HG02642 (cell line): Measurements from ENCODE around the gene GAK.

Source experiments
- ATAC-seq: cut with Tn5 transposase; IDR thresholded peaks from one replicate; pipeline ENCODE4 v1.9.1; 2021; ENCODE audit warnings: mild to moderate bottlenecking; ENCODE audit not compliant: unreplicated experiment, poor library complexity

The GAK gene

GRCh38 chr4:875818-876423, 56.2 kb downstream of the GAK start:
- ATAC-seq = no peak

DNA sequence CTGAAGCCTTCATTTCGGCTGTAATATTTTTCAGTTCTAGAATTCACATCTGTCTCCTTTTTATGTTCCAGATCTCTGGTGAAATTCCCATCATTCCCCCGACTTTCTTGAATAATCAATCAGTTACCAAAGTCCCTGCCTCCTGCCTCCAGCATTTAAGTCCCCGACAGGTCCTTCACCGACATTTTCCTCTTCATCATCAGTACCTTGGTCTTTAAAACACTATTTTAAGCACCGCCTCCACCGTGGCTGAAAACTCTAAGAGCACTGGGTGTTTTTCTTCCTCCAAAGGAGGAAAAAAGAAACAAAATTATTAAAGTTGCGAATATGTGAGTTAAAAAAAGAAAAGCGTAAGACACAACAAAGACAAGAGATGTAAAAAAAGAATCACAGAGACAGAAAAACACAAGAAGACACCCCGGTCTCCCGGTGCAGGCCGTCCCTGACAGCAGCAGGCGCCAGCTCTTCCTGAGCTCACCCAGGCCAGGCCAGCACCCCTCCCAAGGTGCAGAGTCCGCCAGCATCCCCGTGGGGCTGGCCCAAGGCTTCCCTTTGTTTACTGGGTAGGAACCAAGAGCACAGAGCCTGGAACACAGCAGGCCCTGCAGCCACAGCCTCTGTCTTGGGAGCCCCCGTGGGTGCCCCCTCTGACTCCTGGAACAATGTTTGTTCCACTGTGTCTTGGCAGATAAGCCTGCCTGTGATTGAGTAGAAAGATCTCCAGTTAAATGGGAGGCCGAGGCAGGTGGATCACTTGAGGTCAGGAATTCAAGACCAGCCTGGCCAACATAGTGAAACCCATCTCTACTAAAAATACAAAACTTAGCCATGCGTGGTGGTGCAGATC, 56.9 kb downstream of the GAK start:
- no peak for ATAC-seq

- no peak for ATAC-seq
These were observed 58.1 kb downstream of the GAK start for GRCh38 chr4:874056-874455.

DNA sequence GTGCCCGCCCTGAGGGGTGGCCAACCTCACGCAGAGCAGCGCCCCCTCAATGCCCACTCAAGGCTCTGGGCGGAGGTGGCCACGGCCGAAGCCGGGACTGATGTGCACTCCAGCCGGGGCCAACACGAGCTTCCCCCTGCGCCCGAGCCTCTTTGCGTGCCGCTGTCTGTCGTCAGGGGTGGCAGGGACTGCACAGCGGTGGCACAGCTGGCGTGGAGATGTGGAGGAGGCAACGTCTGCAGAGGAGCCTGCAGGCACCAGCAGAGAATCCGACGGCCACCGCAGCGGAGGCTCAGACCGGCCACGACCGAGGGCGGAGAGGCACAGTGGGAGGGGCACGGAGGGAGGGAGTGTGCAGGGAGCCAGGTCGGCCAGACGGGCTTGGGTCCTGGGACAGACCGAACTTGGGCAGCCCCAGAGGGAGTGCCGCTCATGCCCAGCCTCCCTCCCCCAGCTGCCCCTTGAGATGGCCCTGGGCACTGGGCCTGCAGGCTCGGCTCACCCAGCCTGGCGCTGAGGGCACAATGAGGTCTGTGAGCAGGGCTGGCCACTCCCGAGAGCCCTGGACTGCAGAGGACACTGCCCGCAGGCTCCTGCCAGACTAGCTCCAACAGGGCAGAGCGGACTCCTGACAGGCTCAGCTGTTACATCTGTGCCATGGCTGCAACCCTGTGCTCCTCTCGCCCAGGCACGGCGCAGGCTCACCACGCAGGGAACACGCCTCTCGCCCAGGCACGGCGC, 59.7 kb downstream of the GAK start:
- ATAC-seq = no peak

- ATAC-seq = no peak
These were observed 60.6 kb downstream of the GAK start for GRCh38 chr4:871484-871883.

DNA sequence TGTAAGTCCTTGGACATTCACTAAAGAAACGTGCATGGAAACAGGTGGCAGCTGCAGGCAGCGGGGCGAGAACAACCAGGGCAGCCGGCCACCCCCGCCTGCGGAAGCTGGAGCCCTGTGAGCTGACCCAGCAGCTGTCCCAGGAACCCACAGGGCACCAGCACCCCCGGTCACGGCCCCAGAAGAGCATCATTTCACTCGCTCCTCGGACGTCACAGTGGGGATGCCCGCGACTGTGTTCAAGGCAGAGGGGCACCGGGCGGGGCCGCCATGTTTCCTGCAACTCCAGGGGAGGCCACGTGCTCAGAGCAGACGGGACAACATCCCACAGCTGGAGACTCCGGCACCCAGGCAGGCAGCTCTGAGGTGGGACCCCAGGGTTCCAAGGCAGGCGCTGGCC, 61.2 kb downstream of the GAK start:
- no peak for ATAC-seq

DNA sequence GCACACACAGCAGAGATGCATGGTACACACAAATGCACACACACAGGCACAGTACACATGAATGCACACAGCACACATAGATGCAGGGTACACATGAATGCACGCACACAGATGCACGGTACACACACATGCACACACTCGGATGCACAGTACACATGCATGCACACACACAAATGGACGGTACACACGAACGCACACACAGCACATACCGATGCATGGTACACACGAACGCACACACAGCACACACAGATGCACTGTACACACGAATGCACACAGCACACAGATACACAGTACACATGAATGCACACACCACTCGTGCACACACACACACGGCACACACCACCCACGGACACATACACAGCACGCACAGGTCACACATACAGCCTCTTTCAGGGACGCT, 62.3 kb downstream of the GAK start:
- ATAC-seq = no peak

DNA sequence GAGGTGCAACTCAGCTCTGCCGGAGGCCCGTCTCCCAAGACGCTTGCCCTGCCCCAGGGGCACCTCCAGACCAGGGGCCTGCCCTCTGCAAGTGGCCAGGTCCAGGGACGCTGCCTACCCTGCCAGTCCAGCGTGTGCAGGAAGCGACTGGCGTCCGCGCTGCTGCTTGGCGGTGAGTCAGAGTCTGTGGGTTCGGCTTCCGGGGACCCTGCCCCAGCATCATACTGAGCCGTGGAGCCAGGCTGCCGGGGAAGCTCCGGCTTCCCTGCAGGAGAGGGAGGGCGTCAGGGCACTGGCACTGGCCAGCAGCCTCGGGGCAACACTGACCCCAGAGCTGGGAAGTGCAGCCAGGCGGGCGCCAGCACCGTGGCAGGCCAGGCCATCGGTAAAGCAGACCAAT, 63.7 kb downstream of the GAK start:
- no peak for ATAC-seq

DNA sequence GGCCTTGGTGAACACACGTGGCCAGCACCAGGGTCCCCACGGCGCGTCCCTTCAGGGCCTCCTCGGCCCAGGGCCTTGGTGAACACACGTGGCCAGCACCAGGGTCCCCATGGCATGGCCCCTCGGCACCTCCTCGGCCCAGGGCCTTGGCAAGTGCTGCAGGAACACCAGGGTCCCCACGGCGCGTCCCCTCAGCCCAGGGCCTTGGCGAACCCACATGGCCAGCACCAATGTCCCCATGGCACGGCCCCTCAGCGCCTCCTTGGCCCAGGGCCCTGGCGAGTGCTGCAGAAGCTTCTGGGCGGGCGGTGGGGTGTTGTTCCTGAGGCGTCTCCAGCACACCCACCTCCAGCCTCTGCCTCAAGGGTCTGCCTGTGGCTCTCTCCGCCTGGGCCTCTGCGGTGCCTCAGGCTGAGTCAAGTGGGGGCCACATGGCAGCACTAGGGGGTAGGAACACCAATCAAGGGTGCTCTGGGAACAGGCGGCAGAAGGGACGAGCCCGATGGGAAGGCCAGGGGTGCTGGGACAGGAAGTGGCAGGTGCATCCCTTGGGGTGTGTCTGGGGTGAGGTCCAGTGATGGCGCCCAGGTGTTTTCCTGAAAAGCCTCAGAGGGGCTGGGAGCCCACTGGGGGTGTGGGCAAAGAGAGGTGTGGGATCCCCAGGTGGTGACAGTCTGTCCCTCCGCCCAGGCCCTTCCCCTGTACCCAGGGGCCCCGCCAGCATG, 64.4 kb downstream of the GAK start:
- no peak for ATAC-seq

GRCh38 chr4:866761-867390, 65.2 kb downstream of the GAK start:
- ATAC-seq = no peak

DNA sequence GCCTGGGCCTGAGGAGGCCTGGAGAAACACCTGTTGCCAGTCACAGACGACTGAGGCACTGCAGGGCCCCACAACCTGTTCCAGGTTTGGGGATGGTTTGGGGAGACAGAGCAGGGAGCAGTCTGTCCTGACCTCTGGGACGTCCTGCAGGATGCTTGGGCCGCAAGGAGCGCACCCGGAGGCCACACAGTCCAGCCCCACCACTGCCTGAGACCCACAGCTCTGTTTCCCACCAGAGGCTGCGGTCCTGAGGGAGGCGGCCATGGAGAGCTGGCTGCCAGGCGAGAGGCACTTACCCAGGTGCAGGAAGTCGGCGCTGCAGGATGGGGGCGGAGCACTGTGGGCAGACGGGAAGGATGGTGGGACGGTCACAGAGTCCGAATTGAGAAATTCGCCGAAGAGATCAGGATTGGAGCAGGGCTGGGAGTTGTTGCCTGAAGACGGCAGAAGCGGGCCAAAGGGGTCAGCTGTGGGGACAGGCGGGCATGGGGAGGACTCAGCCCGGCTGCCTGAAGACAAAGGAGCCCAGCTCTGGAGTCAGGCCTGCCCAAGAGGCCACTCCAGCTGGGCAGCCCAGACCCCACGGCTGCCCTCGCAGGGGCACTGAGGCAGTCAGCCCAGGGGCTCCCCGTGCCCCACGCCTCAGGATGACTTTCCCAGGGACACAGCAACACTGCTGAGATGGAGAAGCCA, 65.9 kb downstream of the GAK start:
- ATAC-seq = no peak

- ATAC-seq = no peak
These were observed 66.5 kb downstream of the GAK start for GRCh38 chr4:865572-865971.

DNA sequence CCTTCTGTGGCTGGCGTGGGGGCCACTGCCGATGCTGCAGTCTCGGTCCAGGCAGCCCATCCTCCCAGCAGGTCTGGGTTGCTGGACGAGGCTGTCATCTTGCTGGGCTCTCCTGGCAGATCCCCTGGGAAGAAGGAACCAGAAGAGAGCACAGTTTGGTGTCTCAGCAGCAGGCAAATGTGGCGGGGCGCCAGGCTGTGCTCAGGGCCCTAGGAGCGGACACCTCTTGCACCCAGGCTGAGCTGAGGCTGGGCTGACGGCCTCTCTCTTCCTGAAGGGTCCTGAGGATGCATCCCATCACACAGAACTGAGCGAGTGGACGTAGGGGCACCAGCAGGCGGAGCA, 67.0 kb downstream of the GAK start:
- no peak for ATAC-seq

- ATAC-seq = no peak
These were observed 67.5 kb downstream of the GAK start for GRCh38 chr4:864456-865120.

DNA sequence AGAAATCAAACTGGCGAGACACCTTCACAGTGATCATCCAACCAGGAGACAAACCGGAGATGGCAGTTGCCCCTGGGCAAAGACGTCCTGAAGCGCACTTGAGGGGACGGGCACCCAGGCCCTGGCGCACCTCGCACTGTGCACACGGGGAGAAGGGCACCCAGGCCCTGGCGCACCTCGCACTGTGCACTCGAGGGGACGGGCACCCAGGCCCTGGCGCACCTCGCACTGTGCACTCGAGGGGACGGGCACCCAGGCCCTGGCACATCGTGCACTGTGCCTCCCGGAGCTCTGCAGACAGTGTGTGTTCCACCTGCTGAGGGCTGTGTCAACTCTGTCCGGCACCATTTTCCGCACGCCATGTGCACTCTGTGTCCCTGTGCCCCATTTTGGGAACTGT, 71.6 kb downstream of the GAK start:
- no peak for ATAC-seq

DNA sequence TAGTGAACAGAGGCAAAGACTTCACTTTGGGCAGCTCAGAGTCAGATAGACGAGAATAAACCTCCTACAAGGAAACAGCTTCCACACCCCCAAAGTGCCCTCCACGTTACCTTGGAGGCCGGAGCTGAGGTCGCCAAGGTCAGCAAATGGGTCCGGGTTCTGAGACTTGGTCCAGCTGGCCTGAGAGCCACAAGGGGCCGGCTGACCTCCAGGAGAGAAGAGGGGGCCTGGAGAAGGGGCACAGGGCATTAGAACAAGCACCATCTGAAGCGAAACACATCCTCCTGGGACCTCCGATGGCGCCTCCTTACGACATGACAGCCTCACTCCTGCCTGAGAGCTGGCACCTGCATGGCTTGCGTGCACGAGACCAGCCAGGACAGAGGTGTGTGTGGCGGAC, 72.6 kb downstream of the GAK start:
- no peak for ATAC-seq

DNA sequence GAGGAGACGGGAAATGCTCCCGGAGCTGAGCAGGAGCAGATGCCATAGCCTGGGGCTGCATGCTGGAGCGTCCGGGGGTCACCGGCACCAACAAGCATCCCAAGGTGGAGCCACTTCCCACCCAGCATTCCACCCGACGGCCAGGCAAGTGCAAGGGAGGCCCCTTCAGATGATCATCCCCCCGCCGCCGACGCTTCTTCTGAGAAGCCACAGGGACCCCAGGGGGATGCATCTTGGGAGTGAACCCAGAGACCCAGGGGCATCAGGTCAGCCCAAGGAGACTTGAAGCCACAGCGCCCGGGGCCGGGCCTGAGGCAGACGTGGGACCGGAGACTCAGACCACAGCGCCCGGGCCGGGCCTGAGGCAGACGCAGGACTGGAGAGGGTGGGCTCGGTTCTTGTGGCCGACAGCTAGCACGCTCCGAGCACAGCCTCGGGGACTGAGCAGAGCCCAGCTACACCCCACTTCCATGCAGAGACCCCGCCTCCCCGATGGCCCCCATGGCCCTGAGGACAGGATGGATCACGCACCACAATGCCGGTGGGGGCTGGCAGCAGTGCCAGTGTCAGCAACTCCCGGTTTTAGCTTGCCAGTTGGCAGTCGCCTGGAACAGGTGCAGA, 73.2 kb downstream of the GAK start:
- ATAC-seq = no peak

DNA sequence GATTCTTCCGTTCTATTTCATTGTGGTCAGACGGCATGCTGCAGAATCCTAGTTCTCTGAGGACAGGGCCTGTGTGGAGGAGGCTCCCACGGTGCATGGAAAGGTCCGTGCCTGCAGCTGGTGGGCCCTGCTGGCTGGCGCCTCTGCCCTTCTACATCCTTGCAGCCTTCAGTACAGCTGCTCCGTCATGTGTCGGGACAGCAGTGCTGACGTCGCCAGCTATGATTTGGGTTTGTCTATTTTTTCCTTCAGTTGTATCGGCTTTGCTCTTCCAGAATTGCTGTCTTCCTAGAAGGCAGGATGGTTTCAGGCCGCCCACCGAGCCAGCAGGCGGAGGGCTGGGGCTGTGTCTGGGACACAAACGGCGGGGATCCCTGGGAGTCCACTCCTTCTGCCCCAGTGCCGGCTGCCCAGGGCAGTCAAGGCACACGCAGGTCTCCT, 74.1 kb downstream of the GAK start:
- no peak for ATAC-seq

DNA sequence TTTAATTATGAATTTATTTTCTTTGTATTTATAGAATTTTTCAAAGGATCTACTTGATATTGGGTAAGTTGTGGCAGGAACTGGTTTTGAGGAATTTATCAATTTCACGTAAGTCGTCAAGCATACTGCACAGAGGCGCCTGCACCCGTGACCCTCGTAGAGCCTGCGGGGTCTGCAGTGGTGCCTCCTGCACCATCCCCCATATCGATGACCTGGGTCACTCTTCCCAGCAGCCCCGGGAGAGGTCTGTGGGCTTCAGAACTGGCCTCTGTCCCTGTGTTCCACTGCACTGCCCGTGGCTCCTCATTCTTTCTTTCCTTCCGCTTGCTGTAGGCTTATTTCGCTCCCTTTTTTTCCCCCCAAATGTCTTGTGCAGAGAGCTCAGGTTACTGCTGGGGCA, 74.7 kb downstream of the GAK start:
- ATAC-seq = no peak
